HCT116 (cell line): ENCODE data around the gene HARS1. TPM values are rescaled to one million over a fixed set of nuclear protein-coding genes. Genes with fewer than 3 reads are reported as not detected.

Source experiments
- ATAC-seq: fragments of 200-7000 bp; cut with Tn5 transposase; 2 replicates; pipeline ENCODE4 v1.9.1; 2020; ENCODE audit warnings: mild to moderate bottlenecking, moderate library complexity
- BruUV-seq: library from RNA; stranded (reverse); fragments of 400-500 nt; replicated peaks from 2 replicates; lab custom pipeline; 2021; lab: Mats Ljungman, UMichigan
- CTCF ChIA-PET: fragments of 300-600 bp; sonication (Branson Sonifier 250); formaldehyde crosslinking; loops from one replicate; lab custom pipeline; 2021; ENCODE audit warnings: antibody characterized with exemption; lab: Charles Lee
- POLR2A ChIA-PET: fragments of 300-600, 350-600 bp; sonication (Branson Sonifier 250); formaldehyde crosslinking; loops from one replicate; lab custom pipeline; 2021; ENCODE audit warnings: antibody characterized with exemption; lab: Charles Lee
- RAD21 ChIA-PET, 2 experiments: fragments of 300-600 bp; sonication (Branson Sonifier 250); formaldehyde crosslinking; loops; one replicate each; lab custom pipeline; 2023; ENCODE audit warnings: low total read pairs in 2 of 2; ENCODE audit not compliant: uncharacterized antibody in 2 of 2, unreplicated experiment in 2 of 2, low non-redundant PET in 1 of 2; lab: Charles Lee
- DNase-seq: peaks from one replicate; pipeline ENCODE4 v3.0.0-alpha.2; 2010; ENCODE audit warnings: low read depth, low spot score
- H2AFZ ChIP-seq: fragments of 200-600 bp; shearing (Covaris generic), sonication (generic); 2 replicates; pipeline ENCODE4 v1.6.1; 2017; ENCODE audit warnings: low read depth, mixed run types, mixed read lengths, antibody characterized with exemption, low read length; ENCODE audit not compliant: poor library complexity, severe bottlenecking
- H3K27ac ChIP-seq: 2 replicates; pipeline ENCODE4 v1.5.1; 2012; ENCODE audit warnings: low read depth, low read length
- H3K27me3 ChIP-seq: fragments of 200-600 bp; sonication (generic); 2 replicates; pipeline ENCODE4 v1.6.1; 2016; ENCODE audit warnings: mixed run types, low read length, mixed read lengths; ENCODE audit not compliant: insufficient read depth
- H3K36me3 ChIP-seq, 2 experiments: fragments of 200-500 bp in 1 of 2; fragments of 200-600 bp in 1 of 2; sonication (Bioruptor generic) in 1 of 2; sonication (generic) in 1 of 2; 2 replicates each; pipeline versions ENCODE4 v1.5.1 to v1.6.1; 2014 to 2016; ENCODE audit warnings: low read length in 2 of 2, inconsistent platforms in 1 of 2, mixed read lengths in 1 of 2, mixed run types in 1 of 2; ENCODE audit not compliant: insufficient read depth in 2 of 2, control insufficient read depth in 1 of 2
- H3K4me1 ChIP-seq, 2 experiments: fragments of 200-600 bp in 1 of 2; sonication (generic) in 1 of 2; 2 replicates each; pipeline versions ENCODE4 v1.5.1 to v1.6.1; 2012 to 2017; ENCODE audit warnings: low read length in 2 of 2, inconsistent platforms in 1 of 2, mild to moderate bottlenecking in 1 of 2, mixed read lengths in 1 of 2, mixed run types in 1 of 2, moderate library complexity in 1 of 2; ENCODE audit not compliant: insufficient read depth in 2 of 2, control insufficient read depth in 1 of 2
- H3K4me2 ChIP-seq: fragments of 200-600 bp; sonication (generic); 2 replicates; pipeline ENCODE4 v1.6.1; 2017; ENCODE audit warnings: mixed run types, low read length, mixed read lengths
- H3K4me3 ChIP-seq, 2 experiments: fragments of 200-600 bp in 1 of 2; sonication (generic) in 1 of 2; replicated peaks in 1 of 2; 2 replicates each; pipeline ENCODE4 v1.5.1; 2011 to 2016; ENCODE audit warnings: low read length in 2 of 2, control low read depth in 1 of 2, low read depth in 1 of 2, mild to moderate bottlenecking in 1 of 2, mixed read lengths in 1 of 2, mixed run types in 1 of 2
- H3K79me2 ChIP-seq: fragments of 200-600 bp; sonication (generic); 2 replicates; pipeline ENCODE4 v1.6.1; 2017; ENCODE audit warnings: mild to moderate bottlenecking, mixed run types, low read length, moderate library complexity, mixed read lengths; ENCODE audit not compliant: insufficient read depth
- H3K9ac ChIP-seq: fragments of 200-600 bp; sonication (generic); 2 replicates; pipeline ENCODE4 v1.6.1; 2016; ENCODE audit warnings: low read length, mixed read lengths
- H3K9me2 ChIP-seq: fragments of 200-600 bp; sonication (generic), shearing (Covaris generic); 2 replicates; pipeline ENCODE4 v1.6.1; 2017; ENCODE audit warnings: mixed run types, mild to moderate bottlenecking, moderate library complexity; ENCODE audit not compliant: insufficient read depth
- H3K9me3 ChIP-seq, 2 experiments: fragments of 200-500 bp in 1 of 2; fragments of 200-600 bp in 1 of 2; sonication (Bioruptor generic) in 1 of 2; sonication (generic) in 1 of 2; 2 replicates each; pipeline ENCODE4 v1.6.1; 2014 to 2017; ENCODE audit warnings: low read length in 2 of 2, mixed read lengths in 2 of 2, inconsistent platforms in 1 of 2, low read depth in 1 of 2, mild to moderate bottlenecking in 1 of 2, mixed run types in 1 of 2, moderate library complexity in 1 of 2; ENCODE audit not compliant: control insufficient read depth in 1 of 2, insufficient read depth in 1 of 2
- H4K20me1 ChIP-seq: fragments of 200-600 bp; sonication (generic), shearing (Covaris generic); 2 replicates; pipeline ENCODE4 v1.6.1; 2017; ENCODE audit warnings: mixed run types, mild to moderate bottlenecking, moderate library complexity; ENCODE audit not compliant: insufficient read depth
- CBX3 ChIP-seq: IDR thresholded peaks from 2 replicates; pipeline ENCODE4 v1.6.1; 2012; ENCODE audit warnings: low read depth
- CEBPB ChIP-seq: IDR thresholded peaks from 2 replicates; pipeline ENCODE4 v1.6.1; 2012; ENCODE audit warnings: low read depth
- EGR1 ChIP-seq: IDR thresholded peaks from 2 replicates; pipeline ENCODE4 v1.6.1; 2012; ENCODE audit warnings: low read depth
- ELF1 ChIP-seq: IDR thresholded peaks from 2 replicates; pipeline ENCODE4 v1.6.1; 2012; ENCODE audit warnings: low read depth, borderline replicate concordance
- EZH2 ChIP-seq: fragments of 200-600 bp; sonication (generic); IDR thresholded peaks from 2 replicates; pipeline ENCODE4 v1.6.1; 2017; ENCODE audit warnings: antibody characterized with exemption, mixed run types
- EZH2phosphoT487 ChIP-seq: fragments of 200-600 bp; IDR thresholded peaks from 2 replicates; pipeline ENCODE4 v1.6.1; 2018; ENCODE audit warnings: antibody characterized with exemption, borderline replicate concordance
- JUND ChIP-seq: IDR thresholded peaks from 2 replicates; pipeline ENCODE4 v1.6.1; 2012
- POLR2A ChIP-seq: IDR thresholded peaks from 2 replicates; pipeline ENCODE4 v1.7.0; 2011; ENCODE audit warnings: borderline replicate concordance; ENCODE audit not compliant: insufficient read depth, insufficient read length; ENCODE audit errors: extremely low read depth
- RAD21 ChIP-seq: IDR thresholded peaks from 2 replicates; pipeline ENCODE4 v1.6.1; 2012; ENCODE audit warnings: low read depth, mild to moderate bottlenecking
- SIN3A ChIP-seq: IDR thresholded peaks from 2 replicates; pipeline ENCODE4 v1.6.1; 2012; ENCODE audit warnings: low read depth
- SRF ChIP-seq: IDR thresholded peaks from 2 replicates; pipeline ENCODE4 v1.6.1; 2012; ENCODE audit warnings: low read depth
- YY1 ChIP-seq: IDR thresholded peaks from 2 replicates; pipeline ENCODE4 v1.6.1; 2011; ENCODE audit warnings: low read length, low read depth, moderate library complexity, mild to moderate bottlenecking; ENCODE audit not compliant: insufficient replicate concordance; ENCODE audit errors: extremely low read depth
- ZNF274 ChIP-seq: fragments of 200-500 bp; sonication (Bioruptor generic); IDR thresholded peaks from 2 replicates; pipeline ENCODE4 v1.6.1; 2014; ENCODE audit warnings: mild to moderate bottlenecking, low read depth, low read length, inconsistent platforms
- intact Hi-C: fragments of 100-400 bp; cut with micrococcal nuclease; formaldehyde crosslinking; loops from 2 replicates; pipeline ENCODE4 v1.10.0; 2022
- total RNA-seq: library from RNA; stranded (reverse); gene quantifications from one replicate; pipeline ENCODE4 v1.2.1, GENCODE V29; 2021; ENCODE audit not compliant: unreplicated experiment
- TF ChIP-seq, protein P1 (sequence below): IDR thresholded peaks from 2 replicates; pipeline ENCODE4 v1.6.1; 2012; ENCODE audit warnings: low read depth
- TF ChIP-seq, protein P2 (sequence below): IDR thresholded peaks from 2 replicates; pipeline ENCODE4 v1.6.1; 2012
- TF ChIP-seq, protein P3 (sequence below), 3 experiments: fragments of 200-600 bp in 1 of 3; sonication (generic) in 1 of 3; IDR thresholded peaks in 2 of 3; conservative IDR thresholded peaks in 1 of 3; 2 replicates each; pipeline ENCODE4 v1.5.1; 2012 to 2017; ENCODE audit warnings: low read depth in 2 of 3, low read length in 2 of 3, antibody characterized with exemption in 1 of 3, borderline replicate concordance in 1 of 3, control low read depth in 1 of 3, mild to moderate bottlenecking in 1 of 3, mixed read lengths in 1 of 3, mixed run types in 1 of 3, moderate library complexity in 1 of 3; ENCODE audit not compliant: insufficient read depth in 1 of 3

HARS1 gene
- total RNA-seq, 1 experiment from 2014 or later: 91.1 TPM

DNA sequence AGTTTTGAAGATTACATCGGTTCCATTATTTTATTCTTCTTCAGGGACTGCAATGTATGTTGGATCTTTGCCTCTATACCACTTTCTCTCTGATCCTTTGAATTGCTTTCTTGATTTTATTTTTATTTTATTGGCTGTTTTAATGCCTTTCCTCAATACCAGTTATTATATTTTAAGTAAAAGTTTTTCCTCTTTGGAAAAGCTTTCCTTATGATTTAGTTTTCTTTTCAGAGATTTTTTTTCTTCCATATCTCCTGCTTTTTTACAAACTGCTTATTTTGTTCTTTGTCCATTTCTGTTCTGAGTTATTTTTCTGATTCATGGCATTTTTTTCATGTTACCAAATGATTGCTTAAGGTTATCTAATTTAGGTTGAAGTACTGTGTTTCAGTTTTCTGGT lies 20.6 kb upstream of the HARS1 start:
- Histone ChIP-seq H3K36me3 (peaks cover 0 to 8% of the 10 kb centered on the region in 2 experiments; a peak in 1 of 4 replicates), H2AFZ (peak overlapping the region; percentile 77), H3K4me3 (peak overlapping the region; percentile 11 to 51), H3K27ac (peak overlapping the region; percentile 63; the same call in 1 of the 2 replicates), H3K9me3 (no peaks in the 10 kb centered on the region), H3K27me3 (no peaks in the 10 kb centered on the region), H3K9me2 (no peaks in the 10 kb centered on the region), H3K4me2 (peak overlapping the region; percentile 78), H3K79me2 (no peaks in the 10 kb centered on the region), H3K4me1 (peaks cover 14 to 38% of the 10 kb centered on the region in 2 experiments), H4K20me1 (no peaks in the 10 kb centered on the region), H3K9ac (peak overlapping the region; percentile 57; the same call in 1 of the 2 replicates)
- ChIA-PET POLR2A (interaction anchor here (0.8 to 2.1 kb wide), 5 partner anchors 7 to 21 kb away, joined by 3 to 13 read pairs (median 9); partner anchors contain the start of genes HARS1, HARS2 and ZMAT2), RAD21 (interaction anchor here in 1 of 2 experiments (0.6 kb wide), 1 partner anchor 352 kb away, joined by 3 read pairs; the partner anchor contains the start of gene SLC4A9), CTCF (interaction anchor here (1.1 to 1.9 kb wide), 4 partner anchors 8 to 353 kb away, joined by 4 to 10 read pairs (median 6); partner anchors contain the start of gene ZMAT2)
- no peak for TF ChIP-seq EGR1
- no peak for TF ChIP-seq EZH2phosphoT487
- TF ChIP-seq, protein P1, sequence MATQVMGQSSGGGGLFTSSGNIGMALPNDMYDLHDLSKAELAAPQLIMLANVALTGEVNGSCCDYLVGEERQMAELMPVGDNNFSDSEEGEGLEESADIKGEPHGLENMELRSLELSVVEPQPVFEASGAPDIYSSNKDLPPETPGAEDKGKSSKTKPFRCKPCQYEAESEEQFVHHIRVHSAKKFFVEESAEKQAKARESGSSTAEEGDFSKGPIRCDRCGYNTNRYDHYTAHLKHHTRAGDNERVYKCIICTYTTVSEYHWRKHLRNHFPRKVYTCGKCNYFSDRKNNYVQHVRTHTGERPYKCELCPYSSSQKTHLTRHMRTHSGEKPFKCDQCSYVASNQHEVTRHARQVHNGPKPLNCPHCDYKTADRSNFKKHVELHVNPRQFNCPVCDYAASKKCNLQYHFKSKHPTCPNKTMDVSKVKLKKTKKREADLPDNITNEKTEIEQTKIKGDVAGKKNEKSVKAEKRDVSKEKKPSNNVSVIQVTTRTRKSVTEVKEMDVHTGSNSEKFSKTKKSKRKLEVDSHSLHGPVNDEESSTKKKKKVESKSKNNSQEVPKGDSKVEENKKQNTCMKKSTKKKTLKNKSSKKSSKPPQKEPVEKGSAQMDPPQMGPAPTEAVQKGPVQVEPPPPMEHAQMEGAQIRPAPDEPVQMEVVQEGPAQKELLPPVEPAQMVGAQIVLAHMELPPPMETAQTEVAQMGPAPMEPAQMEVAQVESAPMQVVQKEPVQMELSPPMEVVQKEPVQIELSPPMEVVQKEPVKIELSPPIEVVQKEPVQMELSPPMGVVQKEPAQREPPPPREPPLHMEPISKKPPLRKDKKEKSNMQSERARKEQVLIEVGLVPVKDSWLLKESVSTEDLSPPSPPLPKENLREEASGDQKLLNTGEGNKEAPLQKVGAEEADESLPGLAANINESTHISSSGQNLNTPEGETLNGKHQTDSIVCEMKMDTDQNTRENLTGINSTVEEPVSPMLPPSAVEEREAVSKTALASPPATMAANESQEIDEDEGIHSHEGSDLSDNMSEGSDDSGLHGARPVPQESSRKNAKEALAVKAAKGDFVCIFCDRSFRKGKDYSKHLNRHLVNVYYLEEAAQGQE: no peak
- no peak for TF ChIP-seq YY1
- TF ChIP-seq EZH2: no peak
- no peak for TF ChIP-seq SIN3A
- no peak for TF ChIP-seq JUND
- no peak for TF ChIP-seq ZNF274
- TF ChIP-seq, protein P2, sequence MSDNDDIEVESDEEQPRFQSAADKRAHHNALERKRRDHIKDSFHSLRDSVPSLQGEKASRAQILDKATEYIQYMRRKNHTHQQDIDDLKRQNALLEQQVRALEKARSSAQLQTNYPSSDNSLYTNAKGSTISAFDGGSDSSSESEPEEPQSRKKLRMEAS: no peak
- TF ChIP-seq SRF: no peak
- TF ChIP-seq CEBPB: no peak
- no peak for TF ChIP-seq CBX3
- TF ChIP-seq, protein P3, sequence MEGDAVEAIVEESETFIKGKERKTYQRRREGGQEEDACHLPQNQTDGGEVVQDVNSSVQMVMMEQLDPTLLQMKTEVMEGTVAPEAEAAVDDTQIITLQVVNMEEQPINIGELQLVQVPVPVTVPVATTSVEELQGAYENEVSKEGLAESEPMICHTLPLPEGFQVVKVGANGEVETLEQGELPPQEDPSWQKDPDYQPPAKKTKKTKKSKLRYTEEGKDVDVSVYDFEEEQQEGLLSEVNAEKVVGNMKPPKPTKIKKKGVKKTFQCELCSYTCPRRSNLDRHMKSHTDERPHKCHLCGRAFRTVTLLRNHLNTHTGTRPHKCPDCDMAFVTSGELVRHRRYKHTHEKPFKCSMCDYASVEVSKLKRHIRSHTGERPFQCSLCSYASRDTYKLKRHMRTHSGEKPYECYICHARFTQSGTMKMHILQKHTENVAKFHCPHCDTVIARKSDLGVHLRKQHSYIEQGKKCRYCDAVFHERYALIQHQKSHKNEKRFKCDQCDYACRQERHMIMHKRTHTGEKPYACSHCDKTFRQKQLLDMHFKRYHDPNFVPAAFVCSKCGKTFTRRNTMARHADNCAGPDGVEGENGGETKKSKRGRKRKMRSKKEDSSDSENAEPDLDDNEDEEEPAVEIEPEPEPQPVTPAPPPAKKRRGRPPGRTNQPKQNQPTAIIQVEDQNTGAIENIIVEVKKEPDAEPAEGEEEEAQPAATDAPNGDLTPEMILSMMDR (IDR thresholded peaks at IDR 0.05 in 2 of 3, conservative IDR thresholded peaks at IDR 0.05 in 1 of 3; ENCODE audit: borderline replicate concordance in 1 of 3, insufficient read depth in 1 of 3, low read depth in 2 of 3, low read length in 2 of 3): no peak
- TF ChIP-seq POLR2A: no peak
- no peak for TF ChIP-seq ELF1
- TF ChIP-seq RAD21: no peak
- no TSS peak for BruUV-seq
- DNase-seq: no peak
- intact Hi-C loops: loop anchor here (5.0 kb wide), 1 partner anchor 154 kb away; the partner anchor contains the start of gene SRA1
- no peak for ATAC-seq
